Urinary bladder (tissue), 4 donors: Measurements from ENCODE around the gene FADS3. TPM values are rescaled to one million over a fixed set of nuclear protein-coding genes. Genes with fewer than 3 reads are reported as not detected.

ENCODE experiments used
- DNase-seq: peaks from one replicate; pipeline ENCODE4 v3.0.0-alpha.2; 2015; ENCODE audit errors: extremely low spot score
- H3K27ac ChIP-seq: one replicate; pipeline ENCODE4 v1.5.1; 2013; ENCODE audit warnings: low read depth, mild to moderate bottlenecking, moderate library complexity
- H3K36me3 ChIP-seq: one replicate; pipeline ENCODE4 v1.6.1; 2013; ENCODE audit warnings: mild to moderate bottlenecking, moderate library complexity; ENCODE audit not compliant: insufficient read depth
- H3K4me1 ChIP-seq: one replicate; pipeline ENCODE4 v1.6.1; 2013; ENCODE audit warnings: mild to moderate bottlenecking, moderate library complexity; ENCODE audit not compliant: insufficient read depth
- H3K4me3 ChIP-seq: one replicate; pipeline ENCODE4 v1.5.1; 2013; ENCODE audit warnings: low read depth, low read length
- WGBS: extraction: QIAGEN DNeasy Blood & Tissue Kit; methylation state at CpG from one replicate; pipeline ENCODE4 v1.1.7; 2013; 5-methylcytosine and 5-hydroxymethylcytosine counted together
- polyA plus RNA-seq: library from polyadenylated mRNA; stranded (reverse); fragments of 200-250 nt; gene quantifications from one replicate; pipeline ENCODE4 v1.2.3, GENCODE V29; 2013
- total RNA-seq: library from RNA; depleted of rRNA; stranded (reverse); fragments of >200 nt; gene quantifications from one replicate; pipeline ENCODE4 v1.2.3, GENCODE V29; 2014
- donor health status: healthy with polysubstance abuse.
- donor health status: healthy.

Gene FADS3
- total and polyA plus RNA-seq, 2 donors, result 17.8 to 43.5 TPM

- Histone ChIP-seq H3K4me3 (no peak overlapping the region), H3K4me1 (no peaks in the 10 kb centered on the region), H3K27ac (no peak overlapping the region), H3K36me3 (no peaks in the 10 kb centered on the region)
- DNase-seq, result no peak
- 88% methylated on average over 16 of the region's 16 CpGs for WGBS
These were observed 17.6 kb downstream of the FADS3 start for GRCh38 chr11:61873588-61874376.

GRCh38 chr11:61872935-61873565 is 18.3 kb downstream of the FADS3 start:
- Histone ChIP-seq H3K4me1 (no peaks in the 10 kb centered on the region), H3K27ac (no peak overlapping the region), H3K36me3 (no peaks in the 10 kb centered on the region), H3K4me3 (no peak overlapping the region)
- WGBS, result 94% methylated on average over 20 of the region's 20 CpGs
- DNase-seq, result no peak

- no peaks in the 10 kb centered on the region for H3K4me1 ChIP-seq
- no peaks in the 10 kb centered on the region for H3K36me3 ChIP-seq
- H3K27ac ChIP-seq, result no peak overlapping the region
- DNase-seq, result no peak
- H3K4me3 ChIP-seq, result no peak overlapping the region
- WGBS, result 2% methylated on average over 24 of the region's 24 CpGs
These were observed 20.2 kb downstream of the FADS3 start for GRCh38 chr11:61871158-61871597.

DNA sequence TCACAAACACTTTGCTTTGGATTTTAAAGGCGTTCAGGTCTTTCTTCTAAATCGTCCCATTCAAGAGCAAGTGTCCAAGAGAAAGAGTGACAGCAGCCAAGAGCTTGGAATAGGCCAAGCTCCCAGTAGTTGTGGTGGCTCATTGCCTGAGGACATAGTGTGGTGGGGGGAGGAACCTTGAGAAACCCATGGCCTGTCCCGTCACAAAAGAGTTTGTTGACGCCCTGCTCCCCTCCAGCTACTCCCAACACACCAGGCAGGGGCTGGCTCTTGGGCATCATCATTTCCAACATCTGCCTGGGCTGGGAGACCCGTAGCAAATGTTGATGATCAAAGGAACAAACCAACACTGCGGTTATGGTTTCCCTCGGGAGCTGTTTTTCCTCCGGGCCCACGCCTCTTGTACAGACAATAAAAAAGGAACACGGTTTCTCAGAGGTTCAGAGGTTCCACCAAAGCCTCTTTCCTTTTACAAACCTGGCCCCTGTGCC is 20.8 kb downstream of the FADS3 start:
- Histone ChIP-seq H3K4me3 (no peak overlapping the region), H3K4me1 (no peaks in the 10 kb centered on the region), H3K27ac (no peak overlapping the region), H3K36me3 (no peaks in the 10 kb centered on the region)
- 50% methylated on average over 10 of the region's 10 CpGs for WGBS
- DNase-seq, result no peak

- H3K4me1 ChIP-seq, result no peaks in the 10 kb centered on the region
- no peak overlapping the region for H3K4me3 ChIP-seq
- DNase-seq, result no peak
- no peak overlapping the region for H3K27ac ChIP-seq
- 54% methylated on average over 21 of the region's 21 CpGs for WGBS
- no peaks in the 10 kb centered on the region for H3K36me3 ChIP-seq
These were observed 21.5 kb downstream of the FADS3 start for GRCh38 chr11:61869708-61870451.

DNA sequence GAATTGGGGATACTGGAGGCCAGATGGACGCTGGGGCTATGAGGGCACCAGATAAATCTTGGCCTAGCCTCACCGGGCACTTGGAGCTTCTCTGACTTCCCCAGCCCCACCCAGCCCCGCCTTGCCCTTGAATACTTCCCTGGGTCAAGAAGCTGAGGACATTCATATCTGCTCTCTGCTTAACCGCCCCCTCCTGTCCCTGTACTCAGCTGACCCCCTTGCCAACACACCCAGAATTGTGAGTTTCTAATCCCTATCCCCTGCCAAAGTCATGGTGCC is 22.0 kb downstream of the FADS3 start:
- Histone ChIP-seq H3K4me3 (no peak overlapping the region), H3K27ac (no peak overlapping the region), H3K4me1 (no peaks in the 10 kb centered on the region), H3K36me3 (no peaks in the 10 kb centered on the region)
- WGBS, result 79% methylated on average over 4 of the region's 4 CpGs
- DNase-seq, result no peak

DNA sequence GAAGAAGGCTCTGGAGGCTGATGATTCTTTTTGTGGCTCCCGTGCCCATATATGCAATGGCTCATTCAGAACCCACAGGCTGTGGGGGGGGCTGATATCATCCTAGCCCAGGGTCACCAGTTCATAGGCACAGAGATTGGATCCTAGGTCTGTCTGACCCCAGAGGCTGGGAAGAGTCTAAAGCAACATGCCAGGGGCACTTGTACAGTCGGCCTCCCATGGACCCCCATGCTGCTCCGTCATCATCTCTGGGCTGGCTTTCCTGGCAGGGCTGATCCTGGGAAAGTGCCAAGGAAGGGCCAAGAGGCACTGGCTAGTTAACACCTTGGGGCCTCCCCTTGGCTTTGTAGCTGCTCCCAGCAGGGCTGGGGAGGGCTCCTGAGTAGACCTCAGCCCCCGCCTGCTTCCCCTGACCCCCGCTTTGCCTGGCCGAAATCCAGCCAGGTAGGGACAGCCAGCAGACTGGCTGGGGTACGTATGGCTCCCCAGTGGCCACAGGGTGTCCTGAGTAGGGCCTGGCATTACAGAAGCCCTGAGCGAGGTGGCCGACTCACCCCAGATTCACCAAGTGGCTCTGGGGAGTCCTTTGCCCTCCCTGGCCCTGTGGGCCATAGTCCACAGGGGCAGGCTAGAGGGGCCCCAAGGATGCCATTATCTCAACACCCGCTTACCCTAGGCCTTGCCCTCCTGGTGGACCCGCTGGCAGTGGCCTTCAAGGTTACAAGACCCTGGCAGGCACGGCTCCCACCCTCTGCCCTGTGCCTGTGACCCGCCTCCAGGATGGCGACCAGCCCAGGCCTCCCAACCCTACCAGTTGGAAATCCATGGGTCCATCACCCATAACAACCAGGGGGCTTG is 22.5 kb downstream of the FADS3 start:
- H3K27ac ChIP-seq, result no peak overlapping the region
- no peak overlapping the region for H3K4me3 ChIP-seq
- H3K36me3 ChIP-seq, result no peaks in the 10 kb centered on the region
- no peak for DNase-seq
- H3K4me1 ChIP-seq, result no peaks in the 10 kb centered on the region
- 81% methylated on average over 14 of the region's 14 CpGs for WGBS

DNA sequence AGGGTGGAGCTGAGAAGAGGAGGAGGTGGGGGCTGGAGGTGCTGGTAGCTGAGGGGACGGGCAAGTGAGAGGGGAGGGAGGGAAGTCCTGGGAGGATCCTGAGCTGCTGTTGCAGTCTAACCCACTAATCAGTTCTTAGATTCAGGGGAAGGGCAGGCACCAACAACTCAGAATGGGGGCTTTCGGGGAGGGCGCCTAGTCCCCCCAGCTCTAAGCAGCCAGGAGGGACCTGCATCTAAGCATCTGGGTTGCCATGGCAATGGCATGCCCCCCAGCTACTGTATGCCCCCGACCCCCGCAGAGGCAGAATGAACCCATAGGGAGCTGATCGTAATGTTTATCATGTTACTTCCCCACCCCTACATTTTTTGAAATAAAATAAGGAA is 24.4 kb downstream of the FADS3 start:
- Histone ChIP-seq H3K36me3 (no peaks in the 10 kb centered on the region), H3K27ac (no peak overlapping the region), H3K4me1 (no peaks in the 10 kb centered on the region), H3K4me3 (no peak overlapping the region)
- 85% methylated on average over 6 of the region's 6 CpGs for WGBS
- no peak for DNase-seq

DNA sequence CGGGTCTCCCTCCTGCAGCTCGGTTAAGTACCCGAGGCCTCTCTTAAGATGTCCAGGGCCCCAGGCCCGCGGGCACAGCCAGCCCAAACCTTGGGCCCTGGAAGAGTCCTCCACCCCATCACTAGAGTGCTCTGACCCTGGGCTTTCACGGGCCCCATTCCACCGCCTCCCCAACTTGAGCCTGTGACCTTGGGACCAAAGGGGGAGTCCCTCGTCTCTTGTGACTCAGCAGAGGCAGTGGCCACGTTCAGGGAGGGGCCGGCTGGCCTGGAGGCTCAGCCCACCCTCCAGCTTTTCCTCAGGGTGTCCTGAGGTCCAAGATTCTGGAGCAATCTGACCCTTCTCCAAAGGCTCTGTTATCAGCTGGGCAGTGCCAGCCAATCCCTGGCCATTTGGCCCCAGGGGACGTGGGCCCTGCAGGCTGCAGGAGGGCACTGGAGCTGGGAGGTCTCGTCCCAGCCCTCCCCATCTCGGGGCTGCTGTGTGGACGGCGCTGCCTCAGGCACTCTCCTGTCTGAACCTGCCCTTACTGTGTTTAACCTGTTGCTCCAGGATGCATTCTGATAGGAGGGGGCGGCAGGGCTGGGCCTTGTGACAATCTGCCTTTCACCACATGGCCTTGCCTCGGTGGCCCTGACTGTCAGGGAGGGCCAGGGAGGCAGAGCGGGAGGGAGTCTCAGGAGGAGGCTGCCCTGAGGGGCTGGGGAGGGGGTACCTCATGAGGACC is 25.0 kb downstream of the FADS3 start:
- no peak overlapping the region for H3K4me3 ChIP-seq
- H3K27ac ChIP-seq, result no peak overlapping the region
- no peaks in the 10 kb centered on the region for H3K4me1 ChIP-seq
- DNase-seq, result no peak
- 74% methylated on average over 18 of the region's 18 CpGs for WGBS
- no peaks in the 10 kb centered on the region for H3K36me3 ChIP-seq

GRCh38 chr11:61864814-61865775 is 26.2 kb downstream of the FADS3 start:
- 94% methylated on average over 20 of the region's 20 CpGs for WGBS
- no peak overlapping the region for H3K4me3 ChIP-seq
- H3K4me1 ChIP-seq, result no peaks in the 10 kb centered on the region
- DNase-seq, result no peak
- H3K27ac ChIP-seq, result no peak overlapping the region
- no peaks in the 10 kb centered on the region for H3K36me3 ChIP-seq

- H3K4me3 ChIP-seq, result no peak overlapping the region
- 91% methylated on average over 13 of the region's 13 CpGs for WGBS
These were observed 27.7 kb downstream of the FADS3 start for GRCh38 chr11:61863548-61864081.

More at GRCh38 chr11:61863548-61864081, 27.7 kb downstream of the FADS3 start:
- DNase-seq, result no peak
- no peaks in the 10 kb centered on the region for H3K4me1 ChIP-seq
- H3K27ac ChIP-seq, result no peak overlapping the region
- H3K36me3 ChIP-seq, result no peaks in the 10 kb centered on the region
